GM12873 (cell line): ENCODE results near the gene CD200.

Source experiments
- TF ChIP-seq, protein P1 (sequence below): IDR thresholded peaks from 2 replicates; pipeline ENCODE4 v1.5.1; 2012; ENCODE audit warnings: low read depth, mild to moderate bottlenecking, moderate library complexity, low read length, control low read depth; ENCODE audit not compliant: insufficient read depth; ENCODE audit errors: missing control alignments

The CD200 gene

DNA sequence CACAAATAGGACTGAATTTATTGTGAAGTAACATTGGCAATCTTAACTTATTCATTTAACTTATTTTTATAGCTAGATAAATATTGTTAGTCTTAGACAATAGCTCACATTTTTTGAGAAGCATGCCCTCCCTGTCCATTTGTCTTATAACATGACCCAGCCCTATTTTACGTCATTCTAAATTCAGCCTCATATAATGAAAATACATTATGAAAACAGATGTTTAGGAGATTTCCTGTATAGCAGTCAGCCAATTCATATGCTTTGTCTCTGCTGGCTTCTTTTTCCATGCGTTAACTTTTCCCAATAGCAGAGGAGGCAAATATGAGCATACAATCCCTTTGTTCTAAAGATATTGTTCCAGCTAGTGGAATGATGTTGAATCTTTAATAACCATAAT lies 29.3 kb downstream of the CD200 start:
- TF ChIP-seq, protein P1, sequence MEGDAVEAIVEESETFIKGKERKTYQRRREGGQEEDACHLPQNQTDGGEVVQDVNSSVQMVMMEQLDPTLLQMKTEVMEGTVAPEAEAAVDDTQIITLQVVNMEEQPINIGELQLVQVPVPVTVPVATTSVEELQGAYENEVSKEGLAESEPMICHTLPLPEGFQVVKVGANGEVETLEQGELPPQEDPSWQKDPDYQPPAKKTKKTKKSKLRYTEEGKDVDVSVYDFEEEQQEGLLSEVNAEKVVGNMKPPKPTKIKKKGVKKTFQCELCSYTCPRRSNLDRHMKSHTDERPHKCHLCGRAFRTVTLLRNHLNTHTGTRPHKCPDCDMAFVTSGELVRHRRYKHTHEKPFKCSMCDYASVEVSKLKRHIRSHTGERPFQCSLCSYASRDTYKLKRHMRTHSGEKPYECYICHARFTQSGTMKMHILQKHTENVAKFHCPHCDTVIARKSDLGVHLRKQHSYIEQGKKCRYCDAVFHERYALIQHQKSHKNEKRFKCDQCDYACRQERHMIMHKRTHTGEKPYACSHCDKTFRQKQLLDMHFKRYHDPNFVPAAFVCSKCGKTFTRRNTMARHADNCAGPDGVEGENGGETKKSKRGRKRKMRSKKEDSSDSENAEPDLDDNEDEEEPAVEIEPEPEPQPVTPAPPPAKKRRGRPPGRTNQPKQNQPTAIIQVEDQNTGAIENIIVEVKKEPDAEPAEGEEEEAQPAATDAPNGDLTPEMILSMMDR, result no peak

DNA sequence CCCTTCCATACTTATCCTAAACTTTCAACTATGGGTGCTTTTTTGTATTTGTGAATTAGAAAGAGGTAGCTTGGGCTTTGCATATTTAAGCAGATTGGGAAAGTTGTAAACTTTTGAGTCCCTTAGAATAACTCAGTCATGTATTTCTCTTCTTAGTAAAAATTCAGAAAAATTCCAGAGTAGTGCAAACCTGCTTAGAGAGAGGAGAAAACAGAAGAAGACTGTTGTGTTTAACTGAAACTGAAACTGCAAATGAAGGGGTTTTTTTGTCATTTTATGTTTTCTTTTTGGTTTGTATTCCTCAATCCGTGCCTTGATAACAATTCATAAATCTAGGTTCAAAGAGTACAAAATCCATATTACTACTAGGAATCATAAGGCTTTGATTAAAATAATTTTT lies 31.3 kb downstream of the CD200 start:
- TF ChIP-seq, protein P1, result no peak

DNA sequence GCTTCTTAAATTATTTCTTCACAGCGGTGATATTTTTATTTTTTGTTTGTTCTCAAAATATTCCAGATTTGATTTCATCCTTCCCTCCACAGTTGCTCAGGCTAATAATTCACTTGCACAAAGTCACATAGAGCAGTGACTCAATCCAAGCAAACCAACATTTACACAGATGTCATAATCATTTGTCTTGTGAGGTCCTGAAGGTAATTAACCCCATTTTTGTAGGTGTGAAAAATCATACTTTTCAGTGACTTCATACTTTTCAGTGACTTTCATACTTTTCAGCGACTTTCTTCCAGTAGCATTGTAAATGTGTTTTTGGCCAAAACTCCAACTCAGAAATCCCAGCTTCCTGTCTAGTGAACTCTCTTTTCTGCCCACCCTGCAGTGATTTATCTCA lies 32.1 kb downstream of the CD200 start:
- TF ChIP-seq, protein P1, result no peak

DNA sequence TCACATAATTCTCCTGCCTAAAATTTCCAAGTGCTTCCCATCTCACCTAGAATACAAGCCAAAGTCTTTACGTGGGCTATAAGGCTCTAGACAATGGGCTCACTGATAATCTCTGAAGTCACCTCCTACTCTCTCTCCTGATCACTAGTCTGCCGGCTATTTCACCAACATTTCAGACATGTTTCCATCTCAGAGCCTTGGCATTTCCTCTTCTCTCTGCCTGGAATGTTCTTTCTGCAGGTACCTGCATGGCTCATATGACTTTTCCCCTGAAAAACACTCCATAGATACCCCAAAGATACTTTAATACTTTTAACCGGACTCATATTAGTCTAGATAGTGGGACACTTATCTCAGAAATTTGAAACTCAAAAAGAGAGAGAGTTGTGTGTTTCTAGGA lies 32.7 kb downstream of the CD200 start:
- TF ChIP-seq, protein P1, result no peak

DNA sequence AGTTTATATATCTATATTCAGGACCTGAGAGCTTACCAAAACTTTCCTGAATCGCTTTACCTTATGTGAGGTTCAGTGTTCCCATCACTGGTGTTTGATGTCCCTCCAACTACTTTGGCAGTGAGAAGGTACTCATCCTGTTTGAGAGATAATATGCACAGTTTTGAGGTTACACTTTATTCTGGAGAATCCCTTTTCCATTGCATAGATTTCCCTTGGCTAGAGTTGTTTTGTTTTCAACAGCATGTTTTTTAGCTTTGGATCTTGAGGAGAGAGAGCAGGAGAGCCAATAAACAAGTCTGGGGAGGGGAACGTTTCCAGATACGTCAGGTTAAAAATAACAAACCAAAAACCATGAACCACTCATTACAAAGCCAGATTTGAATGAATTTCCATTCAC lies 33.6 kb downstream of the CD200 start:
- TF ChIP-seq, protein P1, result no peak

DNA sequence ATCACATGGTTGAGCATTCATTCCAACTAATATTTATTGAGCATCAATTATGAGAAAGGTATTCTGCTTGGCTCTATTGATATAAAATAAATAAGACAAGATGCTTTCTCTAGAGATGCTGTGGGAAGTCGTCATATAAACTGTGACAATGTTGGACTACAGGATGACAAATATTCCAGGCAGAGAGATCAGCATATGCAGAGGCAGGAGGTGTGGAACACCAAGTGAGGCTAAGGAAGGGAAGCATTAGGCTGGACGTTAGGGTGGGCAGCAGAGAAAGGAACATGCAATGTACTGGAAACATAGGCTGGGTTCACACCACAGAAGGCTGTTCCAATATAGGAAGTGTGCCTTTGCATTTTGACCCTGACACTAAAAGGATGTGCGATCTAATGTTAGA lies 38.6 kb downstream of the CD200 start:
- TF ChIP-seq, protein P1, result no peak

DNA sequence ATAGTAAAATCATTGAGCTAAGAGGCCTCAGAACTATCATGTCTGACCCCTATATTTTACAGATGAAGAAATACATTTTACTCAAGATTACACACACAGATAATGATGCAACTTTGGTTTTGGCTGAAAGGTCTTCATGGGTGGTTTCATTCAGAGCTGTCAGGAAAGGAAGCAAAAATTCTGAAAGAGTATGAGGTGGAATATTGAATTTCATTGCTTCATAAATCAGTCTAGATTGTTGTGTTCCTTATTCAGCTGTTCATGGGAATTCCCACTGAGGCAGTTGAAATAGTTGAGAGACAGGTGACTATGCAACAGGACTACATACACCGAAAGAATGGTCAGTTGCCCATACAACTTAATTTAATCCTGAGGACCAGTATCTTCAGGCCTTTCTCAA lies 39.4 kb downstream of the CD200 start:
- TF ChIP-seq, protein P1, result no peak

DNA sequence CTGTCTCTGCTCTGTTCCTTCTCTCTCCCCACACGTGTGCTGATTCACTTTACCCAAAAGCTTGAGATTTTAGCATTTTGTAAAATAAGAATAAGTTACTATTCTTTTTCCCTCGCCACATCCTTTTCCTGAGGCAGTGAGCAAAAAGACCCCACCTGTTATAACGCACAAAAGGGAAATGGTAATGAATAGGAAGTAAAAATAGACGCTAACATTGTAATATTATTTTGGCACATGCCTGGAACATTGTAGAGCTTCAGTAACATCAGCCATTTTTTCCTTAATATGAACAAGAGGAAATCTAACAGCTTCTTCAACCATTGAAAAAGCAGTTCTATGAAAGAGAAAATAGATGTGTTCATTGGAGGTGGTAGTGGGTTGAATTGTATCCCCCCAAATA lies 40.5 kb downstream of the CD200 start:
- TF ChIP-seq, protein P1, result no peak
